Nucleus accumbens (tissue), 56 donors: ENCODE measurements around the gene NUCB1.
A peak's percentile ranks its signal among the peaks of the same experiment; 100 is the strongest.

Experiments
- DNase-seq, 56 donors: peaks; one replicate each; lab custom pipeline; 2025; lab: John Stamatoyannopoulos, UW

NUCB1 gene

GRCh38 chr19:48955308-48955958 lies 55.3 kb downstream of the NUCB1 start:
- no peak for DNase-seq

- DNase-seq: no peak
Observed at GRCh38 chr19:48958006-48958405, 57.9 kb downstream of the NUCB1 start.

- no peak for DNase-seq
Observed at GRCh38 chr19:48959341-48960239, 59.5 kb downstream of the NUCB1 start.

- DNase-seq: no peak
Observed at GRCh38 chr19:48961051-48961649, 61.0 kb downstream of the NUCB1 start.

- DNase-seq: no peak
Observed at GRCh38 chr19:48961673-48962028, 61.5 kb downstream of the NUCB1 start.

- DNase-seq: peak in 11 of 56 donors; percentile 3 to 40 (median 15)
Observed at GRCh38 chr19:48962029-48962848, 62.1 kb downstream of the NUCB1 start.

- no peak for DNase-seq
Observed at GRCh38 chr19:48962849-48963165, 62.7 kb downstream of the NUCB1 start.

- DNase-seq: peak in 53 of 56 donors; percentile 16 to 94 (median 59)
Observed at GRCh38 chr19:48963371-48964204, 63.5 kb downstream of the NUCB1 start.

GRCh38 chr19:48964205-48965039 lies 64.3 kb downstream of the NUCB1 start:
- DNase-seq: peak in 20 of 56 donors; percentile 25 to 87 (median 46)

GRCh38 chr19:48965040-48965805 lies 65.1 kb downstream of the NUCB1 start, which contains the start of gene FTL:
Gene FTL (plus strand): TSS chr19:48965309. CDS start chr19:48965508, 199 bp downstream.
- peak; percentile 77 to 99 (median 96) for DNase-seq

GRCh38 chr19:48965806-48966540 lies 65.9 kb downstream of the NUCB1 start:
- peak in 55 of 56 donors; percentile 51 to 94 (median 82) for DNase-seq

- DNase-seq: peak in 8 of 56 donors; percentile 13 to 49 (median 18)
Observed at GRCh38 chr19:48966541-48967345, 66.6 kb downstream of the NUCB1 start.

- DNase-seq: peak in 31 of 56 donors; percentile 5 to 63 (median 39)
Observed at GRCh38 chr19:48967346-48968178, 67.5 kb downstream of the NUCB1 start.

- DNase-seq: no peak
Observed at GRCh38 chr19:48968179-48968661, 68.1 kb downstream of the NUCB1 start.

- no peak for DNase-seq
Observed at GRCh38 chr19:48968813-48969218, 68.7 kb downstream of the NUCB1 start.
